ENCODE data around the gene PRPSAP2. TPM values are rescaled to one million over a fixed set of nuclear protein-coding genes. Genes with fewer than 3 reads are reported as not detected.
"Not testable (repeated sequence)": the region's sequence is repeated elsewhere in the genome, so short reads cannot be mapped to it uniquely, and the experiment has no call there.

Gene PRPSAP2
- total RNA-seq, 4 donors from 2014 or later, result 19.2 to 29.1 (median 22.3) TPM

GRCh38 chr17:18951941-18952842 lies 94.3 kb downstream of the PRPSAP2 start, which contains the start of gene SLC5A10:
Gene SLC5A10, plus strand, starts transcription at chr17:18952165. Its CDS starts 41 bp downstream, at chr17:18952206.
- no peaks in the 10 kb centered on the region for H3K36me3 ChIP-seq
- H3K27ac ChIP-seq (replicated peaks in 1 of 4), result no peak within 1 kb of the TSS
- no peak within 1 kb of the TSS for H3K4me3 ChIP-seq
- peaks cover 0 to 3% (median 0%) of the 10 kb centered on the region in 4 donors for H3K4me1 ChIP-seq
- peaks cover 0 to 4% (median 0%) of the 10 kb centered on the region in 4 donors for H3K27me3 ChIP-seq
- intact Hi-C loops (cut with DNase I), result no loop called here
- TF ChIP-seq EP300 (IDR thresholded peaks at IDR 0.05) (no peak), POLR2A (IDR thresholded peaks at IDR 0.05; ENCODE audit: low read depth) (no peak), POLR2AphosphoS5 (IDR thresholded peaks at IDR 0.05) (no peak)
- TF ChIP-seq, protein P1, sequence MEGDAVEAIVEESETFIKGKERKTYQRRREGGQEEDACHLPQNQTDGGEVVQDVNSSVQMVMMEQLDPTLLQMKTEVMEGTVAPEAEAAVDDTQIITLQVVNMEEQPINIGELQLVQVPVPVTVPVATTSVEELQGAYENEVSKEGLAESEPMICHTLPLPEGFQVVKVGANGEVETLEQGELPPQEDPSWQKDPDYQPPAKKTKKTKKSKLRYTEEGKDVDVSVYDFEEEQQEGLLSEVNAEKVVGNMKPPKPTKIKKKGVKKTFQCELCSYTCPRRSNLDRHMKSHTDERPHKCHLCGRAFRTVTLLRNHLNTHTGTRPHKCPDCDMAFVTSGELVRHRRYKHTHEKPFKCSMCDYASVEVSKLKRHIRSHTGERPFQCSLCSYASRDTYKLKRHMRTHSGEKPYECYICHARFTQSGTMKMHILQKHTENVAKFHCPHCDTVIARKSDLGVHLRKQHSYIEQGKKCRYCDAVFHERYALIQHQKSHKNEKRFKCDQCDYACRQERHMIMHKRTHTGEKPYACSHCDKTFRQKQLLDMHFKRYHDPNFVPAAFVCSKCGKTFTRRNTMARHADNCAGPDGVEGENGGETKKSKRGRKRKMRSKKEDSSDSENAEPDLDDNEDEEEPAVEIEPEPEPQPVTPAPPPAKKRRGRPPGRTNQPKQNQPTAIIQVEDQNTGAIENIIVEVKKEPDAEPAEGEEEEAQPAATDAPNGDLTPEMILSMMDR (IDR thresholded peaks at IDR 0.05), result no peak
- no peak for DNase-seq (ENCODE audit: extremely low spot score)
- no peaks in the 10 kb centered on the region for H3K9me3 ChIP-seq
- 84% methylated on average over 12 of the region's 17 CpGs for WGBS

DNA sequence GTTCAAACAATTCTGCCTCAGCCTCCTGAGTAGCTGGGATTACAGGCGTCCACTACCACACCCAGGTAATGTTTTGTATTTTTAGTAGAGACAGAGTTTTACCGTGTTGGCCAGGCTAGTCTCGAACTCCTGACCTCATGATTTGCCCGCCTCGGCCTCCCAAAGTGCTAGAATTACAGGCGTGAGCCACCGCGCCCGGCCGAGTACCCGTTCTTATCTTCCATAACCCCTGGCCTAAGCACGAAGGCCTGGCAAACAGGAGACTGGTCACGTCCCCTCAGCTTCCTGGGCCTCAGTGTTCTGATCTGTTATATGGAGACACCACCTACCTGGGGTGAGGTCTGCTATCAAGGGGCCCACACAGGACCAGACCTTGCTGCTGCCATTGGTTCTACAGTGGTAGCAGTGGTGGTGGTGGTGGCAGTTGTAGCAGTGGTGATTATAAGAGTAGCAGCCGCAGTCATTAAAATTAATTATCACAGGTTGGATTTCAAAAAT lies 95.3 kb downstream of the PRPSAP2 start:
- no peak for DNase-seq (ENCODE audit: extremely low spot score)
- intact Hi-C loops (cut with DNase I), result no loop called here
- no peak overlapping the region for H3K4me3 ChIP-seq
- H3K9me3 ChIP-seq, result no peaks in the 10 kb centered on the region
- H3K36me3 ChIP-seq, result no peaks in the 10 kb centered on the region
- TF ChIP-seq, protein P1 (IDR thresholded peaks at IDR 0.05), result no peak
- TF ChIP-seq POLR2A (IDR thresholded peaks at IDR 0.05; ENCODE audit: low read depth), result no peak
- no peak for TF ChIP-seq EP300 (IDR thresholded peaks at IDR 0.05)
- TF ChIP-seq POLR2AphosphoS5 (IDR thresholded peaks at IDR 0.05), result no peak
- no peak overlapping the region for H3K27ac ChIP-seq (replicated peaks in 1 of 4)
- H3K27me3 ChIP-seq, result peaks cover 0 to 4% (median 0%) of the 10 kb centered on the region in 4 donors
- 82% methylated on average over 12 of the region's 14 CpGs for WGBS
- H3K4me1 ChIP-seq, result peaks cover 0 to 3% (median 0%) of the 10 kb centered on the region in 4 donors

DNA sequence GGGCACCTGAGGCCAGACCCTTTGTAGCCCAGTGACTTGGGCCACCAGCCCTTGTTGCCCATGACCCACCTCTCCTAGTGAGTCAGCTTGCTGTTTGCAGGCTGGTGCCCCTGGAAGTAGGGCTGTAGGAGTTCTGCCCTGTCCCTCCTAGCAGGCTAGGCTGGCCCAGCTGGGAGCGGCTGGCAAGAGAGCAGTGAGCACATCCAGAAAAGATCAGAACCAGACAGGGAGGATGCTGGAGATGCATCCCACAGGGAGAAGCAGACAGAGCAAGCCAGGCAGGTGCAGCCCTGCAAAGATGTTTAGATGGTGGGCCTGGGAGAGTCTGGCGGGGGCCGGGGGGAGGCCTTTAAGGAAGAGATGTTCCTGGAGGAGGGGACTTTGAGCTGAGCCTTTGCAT lies 96.4 kb downstream of the PRPSAP2 start:
- TF ChIP-seq EP300 (IDR thresholded peaks at IDR 0.05), result no peak
- TF ChIP-seq, protein P1 (IDR thresholded peaks at IDR 0.05), result no peak
- TF ChIP-seq POLR2AphosphoS5 (IDR thresholded peaks at IDR 0.05), result no peak
- TF ChIP-seq POLR2A (IDR thresholded peaks at IDR 0.05; ENCODE audit: low read depth), result no peak
- DNase-seq (ENCODE audit: extremely low spot score), result no peak

DNA sequence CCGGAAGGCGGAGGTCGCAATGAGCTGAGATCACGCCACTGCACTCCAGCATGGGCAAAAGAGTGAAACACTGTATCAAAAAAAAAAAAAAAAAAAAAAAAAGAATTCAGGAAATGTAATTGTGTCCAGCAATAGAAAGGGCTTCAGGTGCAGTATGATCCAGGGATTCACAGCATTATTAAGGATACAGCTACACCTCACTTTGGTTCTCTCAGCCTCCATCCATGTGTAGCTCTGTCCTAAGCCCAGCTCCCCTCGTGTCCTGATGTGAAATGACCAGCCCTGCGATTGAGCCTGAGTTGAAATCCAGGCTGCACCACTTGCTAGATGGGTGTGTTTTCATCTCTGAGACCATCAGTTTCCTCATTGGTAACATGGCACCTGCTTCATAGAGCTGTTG lies 97.1 kb downstream of the PRPSAP2 start:
- TF ChIP-seq POLR2AphosphoS5 (IDR thresholded peaks at IDR 0.05) (no peak), EP300 (IDR thresholded peaks at IDR 0.05) (no peak), POLR2A (IDR thresholded peaks at IDR 0.05; ENCODE audit: low read depth) (no peak)
- TF ChIP-seq, protein P1 (IDR thresholded peaks at IDR 0.05), result no peak
- Histone ChIP-seq H3K9me3 (no peaks in the 10 kb centered on the region), H3K36me3 (no peaks in the 10 kb centered on the region), H3K4me3 (no peak overlapping the region), H3K27ac (replicated peaks in 1 of 4) (no peak overlapping the region), H3K27me3 (no peaks in the 10 kb centered on the region), H3K4me1 (no peaks in the 10 kb centered on the region)
- 93% methylated on average over 6 of the region's 6 CpGs for WGBS
- DNase-seq (ENCODE audit: extremely low spot score), result no peak
- intact Hi-C loops (cut with DNase I), result no loop called here

More for the DNA sequence above, 96.4 kb downstream of the PRPSAP2 start:
- no peaks in the 10 kb centered on the region for H3K9me3 ChIP-seq
- intact Hi-C loops (cut with DNase I), result no loop called here
- no peaks in the 10 kb centered on the region for H3K27me3 ChIP-seq
- 96% methylated on average over 3 of the region's 3 CpGs for WGBS
- H3K4me3 ChIP-seq, result no peak overlapping the region
- H3K4me1 ChIP-seq, result peaks cover 0 to 3% (median 0%) of the 10 kb centered on the region in 4 donors
- H3K27ac ChIP-seq (replicated peaks in 1 of 4), result no peak overlapping the region
- no peaks in the 10 kb centered on the region for H3K36me3 ChIP-seq

GRCh38 chr17:18956021-18956420 lies 98.1 kb downstream of the PRPSAP2 start:
- DNase-seq (ENCODE audit: extremely low spot score), result not testable (repeated sequence)

More at GRCh38 chr17:18956021-18956420, 98.1 kb downstream of the PRPSAP2 start:
- H3K4me1 ChIP-seq; H3K9me3 ChIP-seq; intact Hi-C loops (cut with DNase I); H3K27ac ChIP-seq (replicated peaks in 1 of 4); H3K4me3 ChIP-seq; H3K36me3 ChIP-seq; H3K27me3 ChIP-seq: not testable (repeated sequence)
- over 99% methylated on average over 6 of the region's 6 CpGs for WGBS
